GM19193 (cell line): ENCODE results near the gene ABHD1.

ENCODE experiments used
- POLR2A ChIP-seq: IDR thresholded peaks from 4 replicates; pipeline ENCODE4 v1.6.1; 2011; ENCODE audit not compliant: insufficient read depth, insufficient read length; ENCODE audit errors: extremely low read depth

Gene ABHD1

GRCh38 chr2:27162151-27163121 lies 38.8 kb downstream of the ABHD1 start:
- TF ChIP-seq POLR2A, result no peak

DNA sequence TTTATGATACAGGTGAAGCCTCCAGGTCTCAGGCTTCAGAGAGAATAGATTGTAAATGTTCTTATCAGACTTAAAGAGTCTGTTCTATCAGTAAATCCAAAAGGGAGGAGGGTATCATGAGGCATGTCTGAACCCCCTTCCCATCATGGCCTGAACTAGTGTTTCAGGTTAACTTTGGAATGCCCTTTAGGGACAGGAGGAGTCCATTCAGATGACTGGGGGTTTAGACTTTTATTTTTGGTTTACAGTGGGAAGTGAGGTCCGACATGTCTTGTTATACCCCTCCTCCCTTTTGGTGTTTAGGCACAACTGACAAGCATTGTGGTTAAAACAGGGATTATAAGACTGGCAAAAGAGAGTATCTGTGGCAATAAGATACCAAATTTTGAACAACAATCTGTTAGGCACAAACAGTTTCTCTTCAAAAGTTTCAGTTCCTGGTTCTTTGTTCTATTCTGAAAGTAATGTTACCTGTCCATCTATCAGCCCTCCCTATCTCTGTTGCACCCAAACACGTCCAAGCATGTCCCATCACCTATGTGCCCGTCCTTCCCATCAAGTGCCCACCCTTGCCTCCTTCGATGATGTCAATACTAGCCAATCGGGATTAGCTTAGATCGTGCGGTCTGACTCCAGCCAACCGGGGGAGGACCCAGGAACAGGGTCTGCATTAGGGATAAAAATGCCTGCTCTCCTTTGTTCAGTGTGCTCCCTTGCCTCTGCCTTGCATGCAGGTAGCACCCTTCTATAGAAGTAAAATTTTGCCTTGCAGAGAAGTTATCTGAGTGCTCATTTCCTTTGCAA lies 41.5 kb downstream of the ABHD1 start:
- no peak for TF ChIP-seq POLR2A

- no peak for TF ChIP-seq POLR2A
These were observed 47.1 kb downstream of the ABHD1 start for GRCh38 chr2:27170581-27171337.

- no peak for TF ChIP-seq POLR2A
These were observed 47.8 kb downstream of the ABHD1 start for GRCh38 chr2:27171351-27171848.

DNA sequence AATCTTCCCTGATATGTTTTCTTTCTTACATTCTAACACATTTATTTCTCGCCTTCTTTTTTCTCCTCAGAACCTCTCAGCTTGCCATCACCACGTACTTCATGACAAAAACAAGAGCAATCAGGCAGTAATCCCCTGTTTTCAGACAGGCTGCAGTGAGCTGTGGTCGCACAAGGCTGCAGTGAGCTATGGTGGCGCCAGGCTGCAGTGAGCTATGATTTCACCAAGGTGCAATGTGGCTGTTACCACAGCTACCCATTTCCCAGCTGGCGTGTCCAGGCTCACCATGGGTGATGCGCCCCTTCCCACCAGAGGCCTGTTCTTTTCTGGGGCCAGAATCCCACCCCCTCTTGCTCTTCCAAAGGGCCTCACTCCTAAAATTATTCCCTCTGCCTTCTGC lies 51.0 kb downstream of the ABHD1 start:
- TF ChIP-seq POLR2A, result no peak

GRCh38 chr2:27175330-27175729 lies 51.7 kb downstream of the ABHD1 start:
- no peak for TF ChIP-seq POLR2A

DNA sequence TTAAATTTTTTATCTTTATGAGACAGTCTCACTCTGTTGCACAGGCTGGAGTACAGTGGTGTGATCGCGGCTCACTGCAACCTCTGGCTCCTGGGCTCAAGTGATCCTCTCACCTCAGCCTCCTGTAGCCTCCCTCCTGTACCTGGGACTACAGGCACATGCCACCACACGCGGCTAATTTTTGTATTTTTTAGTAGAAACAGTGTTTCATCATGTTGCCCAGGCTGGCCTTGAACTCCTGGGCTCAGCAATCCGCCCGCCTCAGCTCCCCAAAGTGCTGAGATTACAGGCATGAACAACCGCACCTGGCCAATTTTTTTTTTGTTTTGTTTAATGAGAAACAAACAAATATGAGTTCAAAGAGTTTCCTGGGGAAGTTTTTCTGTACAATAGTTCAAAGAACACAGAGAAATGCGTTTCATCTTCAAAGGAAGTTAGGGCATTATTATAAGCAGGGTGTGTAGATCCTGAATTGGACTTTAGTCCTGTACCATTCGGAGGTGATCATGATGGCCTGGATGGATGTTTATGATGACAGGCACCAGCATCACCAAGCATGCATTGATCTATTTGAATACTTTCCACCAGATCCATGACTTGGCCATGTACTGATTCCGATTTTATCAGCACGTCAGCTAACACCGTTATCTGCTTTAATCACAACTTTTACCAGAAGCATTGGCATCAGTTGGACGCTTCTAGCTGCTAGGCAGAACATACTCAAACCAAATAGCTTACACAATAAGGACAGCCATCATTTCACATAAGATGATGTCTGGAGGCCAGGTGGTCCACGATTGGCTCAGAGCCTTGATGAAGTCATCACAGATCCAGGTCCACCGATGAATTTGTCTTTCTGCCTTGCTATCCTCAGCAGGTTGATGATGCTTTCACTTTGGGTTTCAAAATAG lies 54.1 kb downstream of the ABHD1 start:
- no peak for TF ChIP-seq POLR2A

- no peak for TF ChIP-seq POLR2A
These were observed 54.9 kb downstream of the ABHD1 start for GRCh38 chr2:27178469-27178868.

DNA sequence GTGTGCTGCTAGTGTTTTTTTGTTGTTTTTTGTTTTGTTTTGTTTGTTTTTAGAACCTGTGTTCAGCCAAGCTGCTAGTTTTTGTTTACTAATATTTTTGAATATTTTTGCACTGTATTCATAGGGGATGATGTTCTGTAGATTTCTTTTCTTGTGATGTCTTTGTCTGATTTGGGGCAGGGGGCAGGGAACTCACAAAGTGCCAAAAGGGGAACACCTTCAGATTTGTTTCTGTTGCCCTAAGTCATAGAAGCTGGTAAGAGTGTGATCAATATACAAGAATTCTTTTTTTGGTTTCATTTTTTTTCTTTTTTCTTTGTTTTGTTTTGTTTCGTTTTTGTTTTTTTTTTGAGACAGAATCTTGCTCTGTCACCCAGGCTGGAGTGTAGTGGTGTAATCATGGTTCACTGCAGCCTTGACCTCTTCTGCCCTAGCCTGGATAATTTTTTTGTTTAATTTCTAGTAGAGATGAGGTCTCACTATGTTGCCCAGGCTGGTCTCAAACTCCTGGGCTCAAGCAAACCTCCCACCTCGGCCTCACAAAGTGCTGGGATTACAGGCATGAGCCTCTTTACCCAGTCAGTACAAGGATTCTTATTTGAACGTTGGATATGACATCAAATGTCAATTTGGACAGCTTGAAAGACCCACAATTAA lies 55.9 kb downstream of the ABHD1 start:
- TF ChIP-seq POLR2A, result no peak
